ENCODE measurements around the gene ABTB1.
"Not testable (repeated sequence)": the region's sequence is repeated elsewhere in the genome, so short reads cannot be mapped to it uniquely, and the experiment has no call there.

The ABTB1 gene

GRCh38 chr3:127688416-127689265, 15.9 kb downstream of the ABTB1 start:
- DNase-seq = peak; percentile 52

GRCh38 chr3:127689266-127689860, 16.6 kb downstream of the ABTB1 start:
- DNase-seq = no peak

- DNase-seq = peak; percentile 70
Measured at GRCh38 chr3:127690106-127690505, 17.4 kb downstream of the ABTB1 start.

- DNase-seq = peak; percentile 66
Measured at GRCh38 chr3:127690823-127691452, 18.2 kb downstream of the ABTB1 start.

- no peak for DNase-seq
Measured at GRCh38 chr3:127691489-127691888, 18.7 kb downstream of the ABTB1 start.

- DNase-seq = no peak
Measured at GRCh38 chr3:127691974-127692373, 19.2 kb downstream of the ABTB1 start.

- DNase-seq = no peak
Measured at GRCh38 chr3:127692501-127693335, 20.0 kb downstream of the ABTB1 start.

DNA sequence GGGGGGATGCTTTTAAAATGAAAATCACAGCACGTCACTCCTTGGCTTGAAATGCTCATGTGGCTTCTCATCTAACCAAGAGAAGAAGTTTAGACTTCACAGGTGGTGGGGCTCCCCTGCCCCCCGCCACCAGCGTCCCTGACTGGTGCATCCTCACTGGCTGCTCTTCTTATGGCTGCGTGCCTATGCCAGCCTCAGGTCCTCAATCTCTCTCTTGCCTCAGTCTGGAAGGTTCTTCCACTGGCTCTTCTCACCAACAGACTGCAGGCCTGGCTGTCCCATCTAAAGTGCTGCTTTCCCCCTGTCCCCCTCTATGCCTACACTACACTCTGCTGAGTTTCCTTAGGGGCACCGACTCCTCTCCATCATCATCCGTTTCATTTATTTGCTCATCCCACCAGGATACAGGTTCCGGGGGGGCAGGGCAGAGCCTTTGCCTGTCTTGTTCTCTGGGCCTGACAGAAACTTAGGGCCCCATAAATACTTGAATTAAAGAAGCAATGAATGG, 20.6 kb downstream of the ABTB1 start:
- no peak for DNase-seq

DNA sequence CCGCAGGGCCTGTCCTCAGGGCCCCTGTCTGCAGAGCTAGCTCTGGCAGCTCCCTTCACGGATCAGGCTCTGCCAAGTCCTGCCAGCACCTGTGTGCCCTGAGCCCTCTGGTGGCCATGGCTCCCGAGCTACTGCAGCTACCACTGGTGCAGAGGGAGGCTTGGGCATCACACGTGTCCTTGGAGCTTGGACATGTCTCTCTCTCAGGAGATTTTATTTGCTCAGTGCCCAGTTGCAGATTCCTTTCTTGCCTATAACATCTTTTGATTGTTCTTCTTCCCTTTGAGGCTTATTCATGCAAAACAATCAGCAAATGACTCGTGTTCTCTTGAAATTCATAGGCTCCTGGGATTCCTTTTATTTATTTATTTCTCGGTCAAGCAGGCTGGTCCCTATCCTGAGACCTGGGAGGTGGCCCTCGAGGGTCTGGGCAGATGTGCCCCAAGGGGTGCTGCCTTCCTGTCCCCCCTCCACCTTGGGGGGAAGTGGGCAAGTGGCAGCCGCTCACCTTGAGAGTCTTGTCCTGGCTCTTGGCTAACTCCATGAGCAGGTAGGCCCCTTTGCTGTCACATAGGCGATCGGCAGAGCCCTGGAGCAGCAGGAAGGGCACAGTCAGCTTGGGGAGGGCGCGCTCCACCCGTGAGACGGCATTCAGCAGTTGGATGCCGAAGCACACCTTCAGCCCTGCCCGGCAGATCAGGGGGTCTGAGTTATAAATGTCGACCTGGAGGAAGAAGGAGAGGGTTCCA, 21.9 kb downstream of the ABTB1 start:
- DNase-seq = no peak

- DNase-seq = peak; percentile 87
Measured at GRCh38 chr3:127697551-127698240, 24.9 kb downstream of the ABTB1 start.

- no peak for DNase-seq
Measured at GRCh38 chr3:127698286-127698685, 25.5 kb downstream of the ABTB1 start.

DNA sequence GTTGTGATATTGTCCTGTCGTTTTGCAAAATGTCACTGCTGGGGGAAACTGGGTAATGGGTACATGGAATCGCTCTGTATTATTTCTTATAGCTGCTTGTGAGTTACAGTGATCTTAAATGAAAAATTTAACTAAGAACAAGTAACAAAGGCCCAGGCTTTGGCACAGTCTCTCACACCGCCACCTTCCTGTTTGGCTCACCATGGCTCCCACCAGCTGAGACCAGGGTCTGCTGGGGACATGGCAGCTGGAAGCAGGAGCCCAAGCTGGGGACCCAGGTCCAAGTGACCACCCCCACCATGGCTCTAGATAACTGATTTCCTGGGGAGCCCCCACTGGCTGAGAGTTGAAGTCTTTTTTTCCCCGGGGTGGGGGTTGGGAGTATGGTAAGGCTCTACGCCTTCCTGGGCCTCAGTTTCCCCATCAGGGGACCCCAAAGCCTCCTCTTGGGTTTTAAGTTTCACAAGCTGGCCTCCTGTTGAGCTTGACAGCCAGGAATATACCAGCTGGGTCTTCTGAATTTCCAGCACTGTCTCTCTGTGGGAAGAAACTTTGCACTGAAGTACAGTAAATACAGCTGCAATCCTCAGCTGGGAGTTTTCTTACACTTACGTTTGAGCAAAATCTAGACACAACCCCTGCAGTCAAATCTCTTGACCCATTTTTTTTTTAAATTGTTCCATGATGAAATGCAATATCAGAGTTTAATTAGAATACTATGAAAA, 26.1 kb downstream of the ABTB1 start:
- DNase-seq = no peak

DNA sequence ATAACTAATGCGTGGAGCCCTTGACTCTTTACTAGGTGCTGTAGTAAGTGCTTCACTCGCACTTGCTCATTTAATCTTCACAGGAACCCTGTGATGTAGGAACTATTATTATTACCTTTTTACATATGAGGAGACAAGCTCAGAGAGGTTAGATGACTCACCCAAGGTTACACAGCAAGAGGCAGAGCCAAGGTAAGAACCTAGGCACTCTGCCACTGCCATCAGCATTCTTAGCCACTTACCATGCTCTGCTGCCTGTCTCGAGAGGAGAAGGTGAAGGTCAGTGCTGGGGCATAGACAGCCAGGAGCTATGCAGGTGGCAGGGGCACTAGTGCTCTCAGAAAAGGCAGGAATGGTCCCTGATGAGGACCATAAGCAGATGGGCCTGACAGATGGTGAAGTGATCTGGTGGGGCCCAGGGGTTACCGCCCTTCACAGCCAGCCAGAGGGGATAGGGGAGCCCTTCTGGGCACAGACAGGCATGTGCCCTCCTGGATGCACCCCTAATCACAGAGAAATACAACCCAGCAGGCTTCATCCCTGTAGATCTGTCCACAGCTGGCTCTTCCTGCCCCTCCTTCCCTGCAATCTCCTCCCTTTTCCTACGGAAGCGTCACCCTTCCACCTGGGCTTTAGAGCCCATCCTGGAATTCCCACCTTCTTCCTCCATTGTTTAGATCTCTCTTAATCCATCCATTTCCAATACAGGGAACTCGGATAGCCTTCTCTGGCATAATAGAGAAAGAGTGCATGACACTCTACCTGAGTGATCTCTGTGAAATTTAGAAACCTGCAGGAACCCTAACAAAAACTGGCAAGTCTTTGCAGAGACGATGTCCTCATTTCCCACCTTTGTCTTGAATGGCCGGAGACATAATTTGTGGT, 26.9 kb downstream of the ABTB1 start:
- no peak for DNase-seq

- no peak for DNase-seq
Measured at GRCh38 chr3:127700406-127700805, 27.7 kb downstream of the ABTB1 start.

DNA sequence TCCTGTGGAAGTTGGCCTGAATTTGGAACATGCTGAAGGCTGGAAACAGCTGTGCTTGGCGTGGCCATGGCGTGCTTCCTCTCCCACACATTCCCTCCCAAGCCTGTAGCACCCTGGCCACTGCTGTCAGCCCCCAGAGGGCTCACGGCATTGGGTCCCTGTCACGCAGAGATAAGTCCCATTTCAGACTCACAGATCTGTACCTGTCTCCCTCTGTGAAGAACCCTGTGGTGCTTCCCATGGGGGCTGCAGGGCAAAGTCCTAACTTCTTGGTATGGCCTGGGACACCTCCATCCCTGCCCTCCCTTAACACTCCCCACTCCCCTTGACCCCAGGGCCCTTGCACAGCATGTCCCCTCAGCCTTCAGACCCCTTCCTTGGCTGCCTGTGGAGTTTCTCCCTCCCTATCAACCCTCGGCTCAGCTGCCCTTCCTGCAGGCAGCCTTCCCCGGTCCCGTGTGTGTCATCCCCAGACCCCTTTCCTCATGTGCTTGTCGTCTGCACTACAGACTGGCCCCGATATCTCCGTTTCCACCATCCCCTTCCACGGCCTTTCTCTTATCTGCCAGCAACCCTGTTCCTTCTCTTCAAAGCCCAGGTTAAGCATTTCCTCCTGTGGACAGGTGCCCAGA, 28.6 kb downstream of the ABTB1 start:
- no peak for DNase-seq

- DNase-seq = no peak
Measured at GRCh38 chr3:127702151-127702578, 29.4 kb downstream of the ABTB1 start.

- DNase-seq = not testable (repeated sequence)
Measured at GRCh38 chr3:127704840-127705239, 32.1 kb downstream of the ABTB1 start.

DNA sequence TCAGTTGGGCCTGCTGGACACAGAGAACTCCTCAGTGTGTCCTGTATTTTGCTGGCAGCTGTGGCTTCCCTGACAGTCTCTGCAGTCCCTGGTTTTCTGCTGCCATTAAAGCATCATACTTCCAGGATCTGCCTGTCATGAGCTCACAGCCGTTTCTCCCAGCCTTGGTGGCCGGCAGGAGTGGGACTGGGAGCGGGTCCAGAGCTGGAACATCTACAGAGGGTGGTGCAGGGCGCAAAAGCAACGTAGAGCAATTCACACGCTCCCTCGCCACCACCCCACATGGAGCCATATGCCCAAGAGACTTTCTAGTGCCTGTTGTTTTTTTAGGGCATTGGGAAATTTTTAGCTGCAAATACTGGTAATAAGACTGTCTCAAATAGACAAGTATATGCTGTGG, 33.6 kb downstream of the ABTB1 start:
- no peak for DNase-seq

Data from fibroblast of skin of abdomen (primary cell).